H1 (cell line): Measurements from ENCODE around the gene PSMD9.

Experiments used
- EGR1 ChIP-seq: IDR thresholded peaks from 2 replicates; pipeline ENCODE4 v1.6.1; 2011; ENCODE audit warnings: low read depth, low read length, borderline replicate concordance
- EZH2 ChIP-seq: fragments of 200-600 bp; sonication (generic); IDR thresholded peaks from 2 replicates; pipeline ENCODE4 v1.7.1; 2012; ENCODE audit warnings: low read depth, mild to moderate bottlenecking, moderate library complexity, low read length, inconsistent platforms; ENCODE audit not compliant: severe bottlenecking
- SP1 ChIP-seq: IDR thresholded peaks from 2 replicates; pipeline ENCODE4 v1.6.1; 2011; ENCODE audit warnings: low read depth, low read length
- ZNF274 ChIP-seq: IDR thresholded peaks from 2 replicates; pipeline ENCODE4 v1.7.0; 2012; ENCODE audit warnings: low read length, borderline replicate concordance; ENCODE audit errors: extremely low read depth
- TF ChIP-seq, protein P1 (sequence below): IDR thresholded peaks from 2 replicates; pipeline ENCODE4 v1.6.1; 2012; ENCODE audit warnings: inconsistent platforms
- TF ChIP-seq, protein P2 (sequence below), 3 experiments: IDR thresholded peaks; 1 replicate in 2 of 3; 2 replicates in 1 of 3; pipeline versions ENCODE4 v1.5.1 to v1.6.1; 2011; ENCODE audit warnings: low read length in 3 of 3, mild to moderate bottlenecking in 3 of 3, inconsistent platforms in 2 of 3, low read depth in 1 of 3, moderate library complexity in 1 of 3; ENCODE audit not compliant: insufficient read depth in 1 of 3; ENCODE audit errors: control extremely low read depth in 1 of 3
- TF ChIP-seq, protein P3 (sequence below): IDR thresholded peaks from 2 replicates; pipeline ENCODE4 v1.6.1; 2011; ENCODE audit warnings: low read depth, mild to moderate bottlenecking, low read length; ENCODE audit not compliant: insufficient read depth

DNA sequence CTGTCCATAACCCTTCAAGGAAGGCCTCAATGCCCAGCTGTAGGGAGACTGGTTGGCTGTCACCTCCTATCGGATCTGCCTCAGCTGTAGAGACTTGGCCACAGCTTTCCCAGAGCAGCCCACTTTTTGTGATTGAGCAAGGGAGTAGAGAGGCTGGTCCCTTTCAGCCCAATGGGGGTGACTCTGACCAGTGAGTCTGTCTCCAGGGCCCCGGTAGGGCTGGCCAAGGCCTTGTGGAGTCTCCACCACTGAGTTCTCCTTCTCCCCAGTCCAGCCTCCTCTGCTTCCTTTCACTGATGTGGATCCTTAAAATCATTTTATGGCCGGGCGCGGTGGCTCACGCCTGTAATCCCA is 15.4 kb upstream of the PSMD9 start:
- TF ChIP-seq, protein P1, sequence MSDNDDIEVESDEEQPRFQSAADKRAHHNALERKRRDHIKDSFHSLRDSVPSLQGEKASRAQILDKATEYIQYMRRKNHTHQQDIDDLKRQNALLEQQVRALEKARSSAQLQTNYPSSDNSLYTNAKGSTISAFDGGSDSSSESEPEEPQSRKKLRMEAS: no peak
- TF ChIP-seq EGR1 (no peak), EZH2 (no peak), SP1 (no peak), ZNF274 (no peak)
- TF ChIP-seq, protein P2, sequence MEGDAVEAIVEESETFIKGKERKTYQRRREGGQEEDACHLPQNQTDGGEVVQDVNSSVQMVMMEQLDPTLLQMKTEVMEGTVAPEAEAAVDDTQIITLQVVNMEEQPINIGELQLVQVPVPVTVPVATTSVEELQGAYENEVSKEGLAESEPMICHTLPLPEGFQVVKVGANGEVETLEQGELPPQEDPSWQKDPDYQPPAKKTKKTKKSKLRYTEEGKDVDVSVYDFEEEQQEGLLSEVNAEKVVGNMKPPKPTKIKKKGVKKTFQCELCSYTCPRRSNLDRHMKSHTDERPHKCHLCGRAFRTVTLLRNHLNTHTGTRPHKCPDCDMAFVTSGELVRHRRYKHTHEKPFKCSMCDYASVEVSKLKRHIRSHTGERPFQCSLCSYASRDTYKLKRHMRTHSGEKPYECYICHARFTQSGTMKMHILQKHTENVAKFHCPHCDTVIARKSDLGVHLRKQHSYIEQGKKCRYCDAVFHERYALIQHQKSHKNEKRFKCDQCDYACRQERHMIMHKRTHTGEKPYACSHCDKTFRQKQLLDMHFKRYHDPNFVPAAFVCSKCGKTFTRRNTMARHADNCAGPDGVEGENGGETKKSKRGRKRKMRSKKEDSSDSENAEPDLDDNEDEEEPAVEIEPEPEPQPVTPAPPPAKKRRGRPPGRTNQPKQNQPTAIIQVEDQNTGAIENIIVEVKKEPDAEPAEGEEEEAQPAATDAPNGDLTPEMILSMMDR (IDR thresholded peaks at IDR 0.05; ENCODE audit: control extremely low read depth in 1 of 3, insufficient read depth in 1 of 3, low read depth in 1 of 3, low read length in 3 of 3): no peak
- TF ChIP-seq, protein P3, sequence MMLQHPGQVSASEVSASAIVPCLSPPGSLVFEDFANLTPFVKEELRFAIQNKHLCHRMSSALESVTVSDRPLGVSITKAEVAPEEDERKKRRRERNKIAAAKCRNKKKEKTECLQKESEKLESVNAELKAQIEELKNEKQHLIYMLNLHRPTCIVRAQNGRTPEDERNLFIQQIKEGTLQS: no peak
